HG03135 (cell line): ENCODE data around the gene SLC9C2.
"Not testable (repeated sequence)": the region's sequence is repeated elsewhere in the genome, so short reads cannot be mapped to it uniquely, and the experiment has no call there.

Experiments used
- ATAC-seq: cut with Tn5 transposase; IDR thresholded peaks from one replicate; pipeline ENCODE4 v1.9.1; 2021; ENCODE audit warnings: mild to moderate bottlenecking, moderate library complexity; ENCODE audit not compliant: unreplicated experiment

SLC9C2 gene

GRCh38 chr1:173529106-173529505 is 73.8 kb downstream of the SLC9C2 start:
- ATAC-seq: no peak

GRCh38 chr1:173527151-173527826 is 75.6 kb downstream of the SLC9C2 start:
- ATAC-seq: no peak

GRCh38 chr1:173525926-173526325 is 76.9 kb downstream of the SLC9C2 start:
- no peak for ATAC-seq

- ATAC-seq: no peak
Observed at GRCh38 chr1:173523329-173523728, 79.5 kb downstream of the SLC9C2 start.

- no peak for ATAC-seq
Observed at GRCh38 chr1:173520799-173521198, 82.1 kb downstream of the SLC9C2 start.

- ATAC-seq: not testable (repeated sequence)
Observed at GRCh38 chr1:173514503-173514902, 88.4 kb downstream of the SLC9C2 start.

GRCh38 chr1:173509797-173510196 is 93.1 kb downstream of the SLC9C2 start:
- ATAC-seq: no peak

GRCh38 chr1:173508541-173508940 is 94.3 kb downstream of the SLC9C2 start:
- ATAC-seq: no peak

GRCh38 chr1:173507847-173508209 is 95.0 kb downstream of the SLC9C2 start:
- ATAC-seq: no peak

GRCh38 chr1:173507205-173507846 is 95.5 kb downstream of the SLC9C2 start:
- ATAC-seq: no peak

- ATAC-seq: no peak
Observed at GRCh38 chr1:173506437-173506836, 96.4 kb downstream of the SLC9C2 start.

GRCh38 chr1:173505391-173505790 is 97.5 kb downstream of the SLC9C2 start:
- no peak for ATAC-seq

GRCh38 chr1:173504268-173504667 is 98.6 kb downstream of the SLC9C2 start:
- ATAC-seq: no peak

- ATAC-seq: no peak
Observed at GRCh38 chr1:173503391-173503790, 99.5 kb downstream of the SLC9C2 start.

- no peak for ATAC-seq
Observed at GRCh38 chr1:173502104-173502503, 100.8 kb downstream of the SLC9C2 start.

- no peak for ATAC-seq
Observed at GRCh38 chr1:173499729-173500128, 103.1 kb downstream of the SLC9C2 start.

GRCh38 chr1:173496757-173497320 is 106.0 kb downstream of the SLC9C2 start:
- ATAC-seq: no peak

- ATAC-seq: no peak
Observed at GRCh38 chr1:173495609-173496267, 107.1 kb downstream of the SLC9C2 start.

GRCh38 chr1:173493125-173493524 is 109.7 kb downstream of the SLC9C2 start:
- ATAC-seq: not testable (repeated sequence)

GRCh38 chr1:173491508-173491907 is 111.4 kb downstream of the SLC9C2 start:
- no peak for ATAC-seq

GRCh38 chr1:173489929-173490328 is 112.9 kb downstream of the SLC9C2 start:
- no peak for ATAC-seq

GRCh38 chr1:173489149-173489600 is 113.7 kb downstream of the SLC9C2 start:
- no peak for ATAC-seq
